IPS DF 6.9 (cell line): ENCODE results near the gene NQO1.

Experiments used
- DNase-seq: peaks from one replicate; pipeline ENCODE4 v3.0.0-alpha.2; 2013; ENCODE audit warnings: low read depth, low spot score
- H3K27ac ChIP-seq: one replicate; pipeline ENCODE4 v1.5.1; 2013; ENCODE audit warnings: low read length, control low read depth
- H3K27me3 ChIP-seq: 2 replicates; pipeline ENCODE4 v1.6.1; 2013; ENCODE audit warnings: mild to moderate bottlenecking, low read length; ENCODE audit not compliant: control insufficient read depth, insufficient read depth
- H3K36me3 ChIP-seq: 2 replicates; pipeline ENCODE4 v1.6.1; 2013; ENCODE audit warnings: low read length; ENCODE audit not compliant: control insufficient read depth, insufficient read depth
- H3K4me1 ChIP-seq: 2 replicates; pipeline ENCODE4 v1.6.1; 2013; ENCODE audit warnings: low read length; ENCODE audit not compliant: control insufficient read depth, insufficient read depth
- H3K4me3 ChIP-seq: 2 replicates; pipeline ENCODE4 v1.5.1; 2013; ENCODE audit warnings: mild to moderate bottlenecking, low read length
- H3K9me3 ChIP-seq: 2 replicates; pipeline ENCODE4 v1.6.1; 2013; ENCODE audit warnings: low read length, inconsistent platforms; ENCODE audit not compliant: control insufficient read depth, insufficient read depth
- WGBS: extraction: QIAGEN DNeasy Blood & Tissue Kit; methylation state at CpG from one replicate; pipeline ENCODE4 v1.1.7; 2013; ENCODE audit warnings: mixed read lengths, missing lambda C conversion rate; ENCODE audit not compliant: insufficient read length, insufficient coverage; 5-methylcytosine and 5-hydroxymethylcytosine counted together

NQO1 gene

DNA sequence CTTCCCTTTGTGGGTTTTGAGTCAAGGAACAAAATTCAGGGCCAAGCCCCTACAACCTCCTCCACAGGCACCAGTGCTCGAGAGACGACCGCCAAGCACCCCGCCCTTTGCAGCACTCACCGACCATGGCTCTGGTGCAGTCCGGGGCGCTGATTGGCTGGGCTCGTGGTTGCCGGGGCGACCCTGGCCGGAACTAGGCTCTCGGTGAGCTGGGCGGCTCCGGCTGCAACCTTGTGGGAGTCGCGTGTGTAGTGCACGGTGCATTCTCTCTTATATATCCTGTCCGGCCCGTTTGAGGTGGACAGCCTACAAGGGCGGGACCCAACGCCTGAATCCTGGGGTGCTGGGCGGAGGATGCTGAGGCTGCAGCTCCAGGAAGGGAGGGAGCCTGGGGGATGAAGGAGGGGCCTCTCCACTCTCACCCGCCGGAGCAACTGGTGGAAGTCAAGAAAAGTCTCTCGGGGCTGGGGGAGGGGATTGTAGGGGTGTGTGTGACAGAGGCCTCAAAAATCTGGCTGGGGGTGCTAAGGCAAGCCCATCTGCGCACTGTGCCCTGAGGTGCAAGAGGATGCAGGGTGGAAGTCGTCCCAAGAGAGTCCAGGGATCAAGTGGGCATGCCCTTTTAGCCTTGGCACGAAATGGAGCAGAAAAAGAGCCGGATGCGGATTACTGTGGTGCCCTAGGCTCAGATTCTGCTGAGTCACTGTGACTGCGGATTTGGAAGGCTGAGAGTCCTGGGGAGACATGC lies at the start of gene NQO1:
Gene NQO1 (minus strand): TSS at position 248 of the 748 bp plus-strand sequence. CDS start 121 bp downstream, at position 127.
- no CpG with 5 or more reads among the region's 31 CpGs for WGBS
- peak within 1 kb of the TSS; percentile 13 for H3K27ac ChIP-seq
- peak within 1 kb of the TSS; percentile 53; the same call in 1 of the 2 replicates for H3K4me3 ChIP-seq
- peaks cover 1% of the 10 kb centered on the region; the same call in 1 of the 2 replicates for H3K4me1 ChIP-seq
- DNase-seq, result peak; percentile 84
- no peaks in the 10 kb centered on the region for H3K36me3 ChIP-seq
- no peaks in the 10 kb centered on the region for H3K9me3 ChIP-seq
- no peaks in the 10 kb centered on the region for H3K27me3 ChIP-seq

DNA sequence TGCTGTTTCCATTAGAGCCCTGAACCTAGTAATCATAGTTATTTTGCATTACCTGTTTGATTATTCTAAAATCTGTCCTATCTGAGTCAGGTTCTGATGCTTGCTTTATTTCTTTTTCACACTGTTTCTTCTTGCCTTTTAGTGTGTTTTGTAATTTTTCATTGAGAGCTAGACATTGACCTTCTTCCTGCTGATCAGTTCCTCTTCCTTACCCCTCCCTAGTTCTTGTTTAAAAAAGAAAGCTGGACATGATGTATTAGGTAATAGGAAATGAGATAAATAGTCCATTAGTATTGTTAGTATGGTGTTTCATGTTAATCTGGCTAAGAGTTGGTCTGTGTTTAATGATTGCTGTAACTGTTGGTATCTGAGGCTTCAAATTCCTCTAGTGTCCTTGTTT lies 49.2 kb upstream of the NQO1 start:
- DNase-seq, result no peak
- H3K27me3 ChIP-seq, result no peaks in the 10 kb centered on the region
- H3K9me3 ChIP-seq, result no peaks in the 10 kb centered on the region
- no peak overlapping the region for H3K4me3 ChIP-seq
- no peaks in the 10 kb centered on the region for H3K4me1 ChIP-seq
- no peak overlapping the region for H3K27ac ChIP-seq
- H3K36me3 ChIP-seq, result no peaks in the 10 kb centered on the region

DNA sequence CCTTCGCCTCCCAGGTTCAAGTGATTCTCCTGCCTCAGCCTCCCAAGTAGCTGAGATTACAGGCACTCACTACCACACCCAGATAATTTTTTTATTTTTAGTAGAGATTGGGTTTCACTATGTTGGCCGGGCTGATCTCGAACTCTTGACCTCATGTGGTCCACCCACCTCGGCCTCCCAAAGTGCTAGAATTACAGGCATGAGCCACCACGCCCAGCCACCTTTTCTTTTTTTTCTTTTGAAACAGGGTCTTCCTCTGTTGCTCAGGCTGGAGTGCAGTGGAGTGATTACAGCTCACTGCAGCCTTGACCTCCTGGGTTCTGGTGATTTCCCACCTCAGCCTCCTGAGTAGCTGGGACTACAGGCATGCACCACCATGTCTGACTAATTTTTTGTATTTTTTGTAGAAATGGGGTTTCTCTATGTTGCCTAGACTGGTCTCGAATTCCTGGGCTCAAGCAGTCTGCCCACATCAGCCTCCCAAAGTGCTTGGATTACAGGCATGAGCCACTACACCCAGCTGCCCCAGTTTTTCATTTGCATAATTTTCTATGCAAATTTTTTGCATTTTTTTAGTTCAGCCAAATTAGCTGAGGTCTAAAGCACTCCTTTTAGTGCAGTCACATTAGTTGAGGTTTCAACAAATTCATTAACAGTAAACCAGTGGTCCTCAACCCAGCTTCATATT lies 47.0 kb upstream of the NQO1 start:
- no CpG with 5 or more reads among the region's 6 CpGs for WGBS
- no peaks in the 10 kb centered on the region for H3K4me1 ChIP-seq
- H3K9me3 ChIP-seq, result no peaks in the 10 kb centered on the region
- no peak overlapping the region for H3K27ac ChIP-seq
- no peaks in the 10 kb centered on the region for H3K36me3 ChIP-seq
- no peaks in the 10 kb centered on the region for H3K27me3 ChIP-seq
- DNase-seq, result no peak
- no peak overlapping the region for H3K4me3 ChIP-seq

DNA sequence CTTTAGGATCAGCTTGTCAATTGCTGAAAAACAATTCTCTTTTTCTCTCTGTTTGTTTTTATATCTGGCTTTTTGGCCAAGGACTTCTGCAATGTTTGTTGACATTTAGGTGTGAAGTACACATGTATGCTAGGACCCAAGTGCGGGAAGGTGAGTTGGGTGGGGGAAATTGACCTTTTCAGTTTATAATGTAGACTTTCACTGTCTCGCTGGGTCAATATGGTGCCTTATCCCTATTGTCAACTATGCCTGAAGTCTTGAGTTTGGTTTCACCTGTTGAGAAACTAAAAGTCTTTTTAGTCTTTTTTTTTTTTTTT lies 45.2 kb upstream of the NQO1 start:
- Histone ChIP-seq H3K4me3 (no peak overlapping the region), H3K9me3 (no peaks in the 10 kb centered on the region), H3K27me3 (no peaks in the 10 kb centered on the region), H3K36me3 (no peaks in the 10 kb centered on the region), H3K27ac (no peak overlapping the region), H3K4me1 (no peaks in the 10 kb centered on the region)
- WGBS, result no CpG with 5 or more reads among the region's 2 CpGs
- DNase-seq, result no peak

DNA sequence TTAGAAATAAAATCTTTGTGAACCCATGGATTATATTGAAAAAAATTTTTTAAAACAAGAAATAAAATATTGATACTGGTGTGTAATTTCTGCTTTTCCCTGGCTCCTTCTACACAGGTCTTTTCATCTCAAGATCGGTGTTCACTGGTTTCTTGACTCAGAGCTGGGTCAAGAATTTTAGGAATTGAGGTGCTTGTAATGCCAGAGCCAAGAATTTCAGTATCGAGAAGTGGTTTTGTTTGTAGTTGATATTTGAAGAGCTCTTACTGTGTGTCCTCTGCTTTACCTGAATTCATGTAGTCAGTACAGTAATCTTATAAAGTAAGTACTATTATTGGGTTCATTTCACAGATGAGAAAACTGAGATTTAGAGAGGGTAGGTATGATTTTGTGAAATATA lies 43.0 kb upstream of the NQO1 start:
- H3K9me3 ChIP-seq, result no peaks in the 10 kb centered on the region
- no peak overlapping the region for H3K27ac ChIP-seq
- no peaks in the 10 kb centered on the region for H3K36me3 ChIP-seq
- no peaks in the 10 kb centered on the region for H3K4me1 ChIP-seq
- H3K27me3 ChIP-seq, result no peaks in the 10 kb centered on the region
- H3K4me3 ChIP-seq, result no peak overlapping the region
- WGBS, result no CpG with 5 or more reads among the region's 2 CpGs
- DNase-seq, result no peak

DNA sequence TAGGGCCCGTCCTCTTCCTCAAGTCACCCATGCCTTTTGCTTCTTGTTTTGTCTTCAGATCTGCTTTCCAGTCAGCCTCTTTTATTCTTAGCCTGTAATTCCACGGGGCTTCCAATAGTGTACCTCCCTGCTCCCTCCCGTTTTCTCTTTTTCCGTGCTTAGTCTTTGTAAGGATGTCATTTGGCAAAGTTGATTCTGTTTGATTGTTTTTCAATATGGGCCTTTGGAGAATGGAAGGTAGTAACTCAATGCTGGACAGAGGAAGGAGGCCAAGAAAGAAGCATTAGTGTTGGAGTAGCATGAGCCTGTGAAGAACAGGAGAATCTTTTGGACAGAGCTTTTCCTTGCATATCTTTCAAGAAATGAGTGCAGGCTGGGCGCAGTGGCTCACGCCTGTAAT lies 42.3 kb upstream of the NQO1 start:
- Histone ChIP-seq H3K9me3 (no peaks in the 10 kb centered on the region), H3K4me1 (no peaks in the 10 kb centered on the region), H3K27me3 (no peaks in the 10 kb centered on the region), H3K27ac (no peak overlapping the region), H3K4me3 (no peak overlapping the region), H3K36me3 (no peaks in the 10 kb centered on the region)
- no peak for DNase-seq
- WGBS, result no CpG with 5 or more reads among the region's 6 CpGs

DNA sequence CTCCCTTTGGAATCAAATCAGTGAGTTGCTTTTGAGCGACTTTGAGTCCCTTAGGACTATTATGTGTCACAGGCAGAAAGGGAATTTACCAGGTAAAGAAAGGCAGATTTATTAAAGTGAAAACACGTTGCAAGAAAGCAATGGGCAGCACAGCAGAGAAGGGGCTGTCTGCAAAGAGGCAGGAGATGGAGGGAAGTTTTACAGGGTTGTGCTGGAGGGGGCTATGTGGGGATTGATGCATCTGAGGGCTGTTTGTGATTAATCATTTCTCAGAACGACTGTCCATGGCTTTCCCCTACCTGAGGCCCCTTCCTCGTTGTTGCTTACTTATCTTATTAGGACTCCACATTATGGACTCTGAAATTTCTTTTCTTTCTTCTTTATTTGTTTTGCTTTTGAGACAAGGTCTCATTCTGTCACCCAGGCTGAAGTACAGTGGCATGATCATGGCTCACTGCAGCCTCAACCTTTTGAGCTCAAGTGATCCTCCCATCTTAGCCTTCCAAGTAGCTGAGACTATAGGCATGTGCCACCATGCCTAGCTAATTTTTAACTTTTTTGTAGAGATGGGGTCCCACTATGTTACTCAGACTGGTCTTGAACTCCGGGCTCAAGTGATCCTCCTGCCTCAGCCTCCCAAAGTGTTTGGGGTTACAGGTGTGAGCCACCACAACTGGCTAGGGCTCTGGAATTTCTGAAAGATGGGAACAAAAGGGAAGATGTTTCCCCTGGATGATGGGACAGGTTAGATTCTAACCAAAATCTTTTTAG lies 41.3 kb upstream of the NQO1 start:
- DNase-seq, result no peak
- Histone ChIP-seq H3K4me1 (no peaks in the 10 kb centered on the region), H3K9me3 (no peaks in the 10 kb centered on the region), H3K27me3 (no peaks in the 10 kb centered on the region), H3K27ac (no peak overlapping the region), H3K36me3 (no peaks in the 10 kb centered on the region), H3K4me3 (no peak overlapping the region)
- WGBS, result no CpG with 5 or more reads among the region's 5 CpGs

DNA sequence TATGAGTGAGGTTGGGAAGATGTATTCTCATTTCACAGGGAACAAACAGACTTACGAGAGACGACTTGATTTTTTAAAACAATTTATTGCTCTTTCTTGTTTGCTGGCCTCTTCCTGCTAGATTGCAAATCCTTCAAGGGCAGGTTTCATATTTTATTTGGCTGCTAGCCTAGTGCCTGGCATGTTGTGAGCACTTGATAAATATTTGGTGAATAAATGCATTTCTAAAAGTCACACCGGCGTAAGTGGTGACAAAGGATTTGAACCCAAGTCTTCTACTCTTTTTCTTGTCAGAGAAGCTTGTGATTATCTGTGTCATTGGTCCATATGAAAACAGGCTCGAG lies 37.2 kb upstream of the NQO1 start:
- Histone ChIP-seq H3K4me1 (no peaks in the 10 kb centered on the region), H3K9me3 (no peaks in the 10 kb centered on the region), H3K4me3 (no peak overlapping the region), H3K27ac (no peak overlapping the region), H3K36me3 (no peaks in the 10 kb centered on the region), H3K27me3 (no peaks in the 10 kb centered on the region)
- no CpG with 5 or more reads among the region's 5 CpGs for WGBS
- no peak for DNase-seq

GRCh38 chr16:69762814-69763598 lies 36.6 kb upstream of the NQO1 start:
- H3K4me1 ChIP-seq, result no peaks in the 10 kb centered on the region
- H3K27me3 ChIP-seq, result no peaks in the 10 kb centered on the region
- DNase-seq, result no peak
- no peaks in the 10 kb centered on the region for H3K36me3 ChIP-seq
- H3K27ac ChIP-seq, result no peak overlapping the region
- no CpG with 5 or more reads among the region's 14 CpGs for WGBS
- no peaks in the 10 kb centered on the region for H3K9me3 ChIP-seq
- peak overlapping the region; percentile 94 for H3K4me3 ChIP-seq
